DMS79 (cell line): ENCODE data around the gene SIK3.
"Not testable (repeated sequence)": the region's sequence is repeated elsewhere in the genome, so short reads cannot be mapped to it uniquely, and the experiment has no call there.

ENCODE experiments used
- DNase-seq: peaks from one replicate; lab custom pipeline; 2025; lab: John Stamatoyannopoulos, UW

Gene SIK3

DNA sequence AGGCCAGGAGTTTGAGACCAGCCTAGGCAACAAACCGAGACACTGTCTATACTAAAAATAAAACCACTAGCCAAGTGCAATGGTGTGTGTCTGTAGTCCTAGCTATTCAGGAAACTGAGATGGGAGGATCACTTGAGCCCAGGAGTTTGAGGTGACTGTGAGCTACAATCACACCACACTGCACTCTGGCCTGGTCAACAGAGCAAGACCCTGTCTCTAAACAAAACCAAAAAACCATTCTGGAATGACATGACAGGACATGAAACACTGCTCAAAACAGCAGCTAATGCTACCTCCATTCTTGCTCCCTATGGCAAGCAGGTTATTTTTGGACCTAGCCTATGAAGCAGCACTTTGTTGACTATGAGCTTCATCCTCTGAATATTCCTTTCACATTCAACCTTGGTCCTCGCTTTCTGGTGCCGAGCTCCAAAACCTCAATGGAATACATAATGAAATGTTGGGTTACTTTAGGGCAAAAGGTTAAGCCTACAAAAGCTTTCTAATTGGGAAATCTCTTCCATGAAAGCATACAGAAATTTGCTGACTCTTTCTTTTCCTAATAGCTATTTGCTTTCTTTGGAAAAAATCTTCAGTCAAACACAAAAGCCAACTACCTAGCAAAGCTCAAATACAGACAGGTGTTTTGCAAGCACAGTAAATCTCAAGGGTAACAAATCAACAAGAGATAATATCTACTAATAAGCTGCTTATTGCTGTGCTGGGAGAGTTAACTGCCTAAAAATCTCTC is 21.1 kb downstream of the SIK3 start:
- DNase-seq = peak; percentile 93

DNA sequence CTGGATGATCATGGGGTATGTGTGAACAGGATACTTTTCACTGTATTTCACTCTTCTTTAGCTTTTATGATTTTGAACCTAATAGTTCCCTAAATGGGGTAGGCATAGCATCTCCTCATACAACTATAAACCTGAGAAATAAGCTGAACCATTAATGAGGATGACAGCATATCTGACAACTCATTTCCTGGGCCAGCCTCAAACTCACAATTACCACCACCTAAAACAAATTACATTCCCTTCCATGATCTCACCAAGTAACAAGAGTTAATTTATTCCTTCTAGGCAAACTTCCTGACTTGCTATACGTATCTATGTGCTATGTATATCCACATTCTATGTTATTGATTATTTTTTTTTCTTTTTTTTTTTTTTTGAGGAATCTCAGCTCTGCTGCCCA is 23.0 kb downstream of the SIK3 start:
- DNase-seq = no peak

GRCh38 chr11:117074119-117074518 is 24.1 kb downstream of the SIK3 start:
- no peak for DNase-seq

GRCh38 chr11:117073539-117073938 is 24.7 kb downstream of the SIK3 start:
- no peak for DNase-seq

DNA sequence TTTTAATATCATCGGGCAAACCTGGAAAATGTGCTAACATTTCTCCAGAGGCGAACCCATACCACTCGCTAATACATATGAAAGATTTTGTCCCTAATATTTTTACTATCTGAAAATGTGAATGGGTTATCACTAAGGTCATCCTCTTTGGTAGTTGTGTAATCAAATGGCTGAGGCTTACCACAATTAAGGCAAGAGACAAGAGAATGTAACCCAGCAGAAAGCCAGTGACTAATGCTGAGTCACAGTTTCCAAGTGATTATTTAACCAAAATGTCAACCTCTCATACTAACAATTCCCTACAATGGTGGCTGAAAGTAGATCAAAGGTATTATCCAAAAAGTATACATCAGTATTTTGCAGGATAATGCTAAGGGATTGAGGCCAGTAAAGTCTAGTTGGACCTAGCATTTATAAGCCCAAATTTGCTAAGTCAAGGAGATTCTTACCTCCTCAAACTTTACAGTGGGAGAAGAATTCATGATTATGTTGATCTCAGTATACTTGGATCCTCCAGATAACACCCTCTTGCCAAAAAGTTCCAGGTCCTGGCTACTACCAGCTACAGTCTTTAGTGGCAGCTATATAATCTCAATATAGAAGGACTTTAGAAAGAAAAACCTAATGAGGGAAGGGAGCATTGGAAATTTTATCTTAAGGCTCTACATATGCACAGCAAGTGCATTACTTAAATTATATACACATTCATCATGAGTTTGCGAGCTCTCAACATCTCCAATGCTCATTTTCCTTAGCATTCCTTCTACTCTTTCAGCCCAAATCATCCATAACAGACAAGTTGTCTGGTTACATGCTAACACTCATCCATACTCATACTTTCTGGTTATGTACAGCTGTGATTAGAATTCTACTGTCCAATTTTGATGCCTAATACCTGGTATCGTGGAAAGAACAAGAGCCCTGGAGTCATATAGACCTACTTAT is 25.4 kb downstream of the SIK3 start:
- DNase-seq = no peak

DNA sequence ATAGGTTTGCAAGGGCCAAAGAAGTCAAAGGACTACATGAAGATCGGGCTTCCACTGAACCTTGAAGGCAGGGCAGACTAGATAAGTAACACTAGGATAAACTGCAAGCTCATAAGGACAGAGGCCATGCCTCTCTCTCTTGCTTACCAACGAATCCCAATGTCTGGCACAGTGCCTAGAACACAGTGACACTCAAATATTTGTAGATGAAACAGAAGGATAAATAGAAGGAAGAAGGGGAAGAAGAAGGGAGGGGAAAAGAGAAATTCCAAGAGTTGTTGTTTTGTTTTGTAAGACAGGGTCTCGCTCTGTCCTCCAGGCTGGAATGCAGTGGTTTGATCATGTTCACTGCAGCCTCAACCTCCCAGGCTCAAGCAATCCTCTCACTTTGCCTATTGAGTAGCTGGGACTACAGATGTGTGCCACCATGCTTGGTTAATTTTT is 26.9 kb downstream of the SIK3 start:
- DNase-seq = no peak

DNA sequence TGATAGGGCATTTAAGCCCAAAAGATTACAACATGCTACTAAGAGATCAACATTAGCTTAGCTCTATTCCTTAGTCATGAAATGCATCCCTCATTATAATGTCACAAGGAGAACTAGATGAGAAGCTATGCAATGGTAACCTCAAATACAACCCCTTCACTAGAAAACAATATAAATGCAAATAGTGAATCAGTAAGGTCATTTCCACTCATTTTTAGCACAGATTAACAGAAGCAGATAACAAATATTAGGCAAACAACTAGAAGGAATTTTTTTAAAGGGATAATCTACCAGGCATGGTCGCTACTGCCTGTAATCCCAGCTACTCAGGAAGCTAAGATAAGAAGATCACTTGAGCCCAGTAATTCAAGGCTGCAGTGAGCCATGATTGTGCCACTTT is 28.2 kb downstream of the SIK3 start:
- DNase-seq = no peak

GRCh38 chr11:117068303-117068860 is 29.8 kb downstream of the SIK3 start:
- DNase-seq = no peak

DNA sequence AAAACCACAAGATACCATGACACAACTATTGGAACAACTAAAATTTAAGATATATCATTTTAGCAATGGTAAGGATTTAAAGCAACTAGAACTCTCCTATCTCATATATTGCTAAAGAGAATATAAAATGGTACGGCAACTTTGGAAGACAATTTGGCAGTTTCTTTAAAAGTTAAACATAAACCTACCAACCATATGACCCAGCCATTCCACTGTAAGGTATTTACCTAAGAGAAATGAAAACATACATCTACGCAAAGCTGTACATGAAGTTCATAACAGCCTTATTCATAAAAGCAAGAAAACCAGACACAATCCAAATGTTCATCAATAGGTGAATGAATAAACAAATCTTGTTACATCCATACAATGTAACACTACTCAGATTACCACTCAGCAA is 31.3 kb downstream of the SIK3 start:
- no peak for DNase-seq

GRCh38 chr11:117064275-117064674 is 34.0 kb downstream of the SIK3 start:
- DNase-seq = no peak

- no peak for DNase-seq
Measured at GRCh38 chr11:117062498-117062897, 35.7 kb downstream of the SIK3 start.

DNA sequence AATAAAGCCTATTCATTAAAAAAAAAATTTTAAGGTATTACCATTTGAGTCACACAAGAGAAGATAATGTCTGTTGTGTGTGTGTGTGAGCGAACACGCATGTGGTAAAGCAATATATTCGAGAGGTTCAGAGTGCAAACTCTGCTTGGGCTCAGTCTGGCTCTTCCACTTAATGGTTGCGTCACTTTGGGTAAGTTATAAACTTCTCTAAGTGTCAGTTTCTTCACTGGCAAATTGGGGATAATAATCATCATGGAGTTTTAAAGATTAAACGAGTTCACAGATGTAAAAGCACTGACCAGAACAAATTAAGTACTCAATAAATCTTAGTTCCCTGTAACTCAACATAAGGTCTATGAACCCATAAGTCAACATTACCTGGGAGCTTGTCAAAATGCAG is 37.0 kb downstream of the SIK3 start:
- no peak for DNase-seq

GRCh38 chr11:117059611-117060148 is 38.5 kb downstream of the SIK3 start:
- no peak for DNase-seq

DNA sequence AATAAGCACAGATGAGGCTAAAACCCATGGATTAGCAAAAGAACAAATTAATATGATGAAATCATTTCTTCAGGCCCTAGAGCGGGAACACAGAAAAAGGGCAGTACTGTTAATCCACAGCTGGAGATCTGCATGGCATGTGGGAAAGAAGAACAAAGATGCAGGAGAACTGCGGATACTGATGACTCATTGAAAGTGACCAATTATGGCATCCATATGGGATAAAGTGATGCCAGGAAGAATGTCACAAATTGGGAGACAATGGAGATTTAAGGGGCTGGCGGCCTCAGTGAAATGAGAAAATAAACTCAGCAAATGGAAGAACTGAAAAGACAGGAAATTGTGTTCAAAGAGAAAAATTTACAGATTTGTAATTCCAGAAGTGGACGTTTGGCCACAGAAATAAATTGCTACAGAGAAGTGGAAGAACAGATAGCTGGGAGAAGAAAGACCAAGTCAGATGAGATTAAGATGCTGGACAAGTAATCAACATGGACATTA is 39.4 kb downstream of the SIK3 start:
- DNase-seq = no peak

- no peak for DNase-seq
Measured at GRCh38 chr11:117057727-117058126, 40.5 kb downstream of the SIK3 start.

DNA sequence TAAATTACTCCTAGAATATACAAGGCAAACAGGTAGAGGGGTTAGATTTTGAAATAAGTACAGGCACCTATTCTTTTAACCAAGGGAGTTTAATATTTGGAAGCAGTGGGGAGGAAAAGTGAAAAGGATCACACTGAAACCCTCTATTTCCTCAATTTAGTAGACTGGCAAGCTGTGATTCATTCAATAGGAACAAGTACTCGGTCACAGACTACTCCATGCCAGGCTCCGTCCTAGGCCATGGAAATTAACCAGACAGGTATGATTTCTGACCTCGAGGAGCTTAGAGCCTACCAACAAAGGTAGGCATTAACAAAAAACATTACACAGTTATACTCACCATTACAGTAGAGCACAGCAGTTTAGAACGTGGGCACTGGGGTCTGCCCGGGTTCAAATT is 40.9 kb downstream of the SIK3 start:
- DNase-seq = no peak

DNA sequence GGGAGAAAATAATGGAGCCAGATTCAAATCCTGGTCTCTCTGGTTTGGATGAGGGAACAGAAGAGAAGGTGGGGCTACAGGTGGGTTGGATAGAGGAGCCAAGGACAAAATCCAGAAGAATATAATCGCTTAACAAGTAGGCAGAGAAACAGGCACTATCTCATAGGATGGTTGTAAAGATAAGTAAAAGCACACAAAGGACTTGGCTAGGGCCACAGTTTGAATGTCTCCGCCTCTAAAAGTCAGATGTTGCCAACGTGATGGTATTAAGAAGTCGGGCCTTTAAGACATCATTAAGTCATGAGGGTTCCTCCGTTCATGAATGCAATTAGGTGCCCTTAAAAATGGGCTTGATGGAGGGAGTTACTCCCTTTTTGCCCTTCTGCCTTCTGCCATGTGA is 42.8 kb downstream of the SIK3 start:
- no peak for DNase-seq

DNA sequence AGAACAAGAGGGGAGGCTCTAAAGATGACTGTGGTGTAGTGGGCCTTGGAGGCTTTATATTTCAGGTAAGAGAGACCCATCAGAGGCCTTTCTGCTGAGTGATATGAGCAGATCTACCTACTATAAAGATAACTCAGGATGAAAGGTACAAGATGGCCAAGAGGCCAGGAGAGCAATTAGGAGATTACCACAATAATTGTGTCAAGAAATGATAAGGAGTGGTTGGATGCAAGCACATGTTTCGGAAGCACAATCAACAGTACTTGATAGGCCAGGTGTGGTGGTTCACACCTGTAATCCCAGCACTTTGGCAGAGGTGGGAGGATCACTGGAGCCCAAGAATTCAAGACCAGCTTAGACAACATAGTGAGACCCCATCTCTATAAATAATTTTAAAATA is 43.8 kb downstream of the SIK3 start:
- DNase-seq = no peak

GRCh38 chr11:117052196-117053149 is 45.8 kb downstream of the SIK3 start:
- DNase-seq = no peak

DNA sequence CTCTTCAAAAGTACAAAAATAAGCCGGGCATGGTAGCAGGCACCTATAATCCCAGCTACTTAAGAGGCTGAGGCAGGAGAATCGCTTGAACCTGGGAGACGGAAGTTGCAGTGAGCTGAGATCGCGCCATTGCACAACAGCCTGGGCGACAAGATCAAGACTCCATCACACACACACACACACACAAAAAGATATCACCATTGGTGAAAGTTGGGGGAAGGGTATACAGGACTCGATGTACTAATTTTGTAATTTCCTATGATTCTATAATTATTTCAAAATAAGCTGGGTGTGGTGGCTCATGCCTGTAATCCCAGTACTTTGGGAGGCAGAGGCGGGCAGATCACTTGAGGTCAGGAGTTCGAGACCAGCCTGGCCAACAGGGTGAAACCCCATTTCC is 48.1 kb downstream of the SIK3 start:
- DNase-seq = not testable (repeated sequence)

GRCh38 chr11:117046627-117047026 is 51.6 kb downstream of the SIK3 start:
- DNase-seq = not testable (repeated sequence)
